Omental fat pad (tissue), 4 donors: ENCODE data around the gene CHCHD6. TPM values are rescaled to one million over a fixed set of nuclear protein-coding genes. Genes with fewer than 3 reads are reported as not detected.

ENCODE experiments used
- ATAC-seq: fragments of 150-250 bp; one replicate; pipeline ENCODE4 v1.9.1; 2016; ENCODE audit warnings: mild to moderate bottlenecking, moderate library complexity; ENCODE audit not compliant: low FRiP score
- DNase-seq: peaks from one replicate; pipeline ENCODE4 v3.0.0-alpha.2; 2019; ENCODE audit warnings: low spot score
- total RNA-seq, 4 donors: library from RNA; depleted of rRNA; stranded (reverse); fragments of >200 nt; gene quantifications; one replicate each; pipeline ENCODE4 v1.1.0, GENCODE V29; 2016
- TF ChIP-seq, protein P1 (sequence below), 3 donors: fragments of 450-650 bp; IDR thresholded peaks; one replicate each; pipeline ENCODE4 v1.5.1; 2016 to 2017; ENCODE audit warnings: antibody characterized with exemption in 3 of 3, mild to moderate bottlenecking in 3 of 3, moderate library complexity in 2 of 3

Gene CHCHD6
- total RNA-seq, 4 donors from 2014 or later, result 7.5 to 19.7 (median 11.5) TPM

GRCh38 chr3:126867863-126868200 is 163.8 kb downstream of the CHCHD6 start:
- no peak for ATAC-seq
- TF ChIP-seq, protein P1, sequence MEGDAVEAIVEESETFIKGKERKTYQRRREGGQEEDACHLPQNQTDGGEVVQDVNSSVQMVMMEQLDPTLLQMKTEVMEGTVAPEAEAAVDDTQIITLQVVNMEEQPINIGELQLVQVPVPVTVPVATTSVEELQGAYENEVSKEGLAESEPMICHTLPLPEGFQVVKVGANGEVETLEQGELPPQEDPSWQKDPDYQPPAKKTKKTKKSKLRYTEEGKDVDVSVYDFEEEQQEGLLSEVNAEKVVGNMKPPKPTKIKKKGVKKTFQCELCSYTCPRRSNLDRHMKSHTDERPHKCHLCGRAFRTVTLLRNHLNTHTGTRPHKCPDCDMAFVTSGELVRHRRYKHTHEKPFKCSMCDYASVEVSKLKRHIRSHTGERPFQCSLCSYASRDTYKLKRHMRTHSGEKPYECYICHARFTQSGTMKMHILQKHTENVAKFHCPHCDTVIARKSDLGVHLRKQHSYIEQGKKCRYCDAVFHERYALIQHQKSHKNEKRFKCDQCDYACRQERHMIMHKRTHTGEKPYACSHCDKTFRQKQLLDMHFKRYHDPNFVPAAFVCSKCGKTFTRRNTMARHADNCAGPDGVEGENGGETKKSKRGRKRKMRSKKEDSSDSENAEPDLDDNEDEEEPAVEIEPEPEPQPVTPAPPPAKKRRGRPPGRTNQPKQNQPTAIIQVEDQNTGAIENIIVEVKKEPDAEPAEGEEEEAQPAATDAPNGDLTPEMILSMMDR (IDR thresholded peaks at IDR 0.05), result no peak
- no peak for DNase-seq

GRCh38 chr3:126870608-126871210 is 166.7 kb downstream of the CHCHD6 start:
- DNase-seq, result no peak
- ATAC-seq, result no peak
- TF ChIP-seq, protein P1 (IDR thresholded peaks at IDR 0.05), result no peak

DNA sequence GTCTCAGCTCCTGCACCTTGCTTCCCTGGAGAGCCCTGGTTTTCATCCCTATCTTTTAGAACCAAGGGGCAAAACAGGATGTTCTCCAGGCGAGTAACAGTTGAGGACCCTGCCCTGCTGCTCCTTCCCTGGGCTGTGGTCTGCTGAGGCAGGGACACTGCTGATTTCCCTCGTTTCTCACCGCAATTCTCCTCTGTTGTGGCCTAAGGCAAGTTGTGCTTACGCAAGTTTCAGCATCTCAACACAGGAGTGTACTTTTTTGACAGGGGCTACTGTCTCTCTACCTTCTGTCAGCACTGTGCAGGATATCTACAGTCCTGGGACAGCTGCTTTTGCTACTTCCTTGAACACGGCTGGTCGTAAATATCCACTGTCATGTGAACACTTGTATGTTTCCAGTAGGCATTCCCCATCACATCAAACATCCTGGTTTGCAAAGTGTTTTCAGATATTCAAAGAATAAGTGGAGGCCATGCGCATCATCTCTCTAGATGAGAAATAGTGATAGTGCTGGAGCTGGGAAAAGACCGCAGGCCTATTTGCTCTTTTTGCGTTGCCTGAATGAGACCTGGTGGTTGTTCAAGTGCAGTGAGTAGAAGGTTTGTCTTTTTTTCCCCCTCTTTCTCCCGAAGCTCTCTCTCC is 168.8 kb downstream of the CHCHD6 start:
- TF ChIP-seq, protein P1 (IDR thresholded peaks at IDR 0.05), result no peak
- ATAC-seq (no peak), DNase-seq (no peak)

- DNase-seq (no peak), ATAC-seq (no peak)
- TF ChIP-seq, protein P1 (IDR thresholded peaks at IDR 0.05), result no peak
Observed at GRCh38 chr3:126873416-126873815, 169.4 kb downstream of the CHCHD6 start.

GRCh38 chr3:126878664-126879063 is 174.6 kb downstream of the CHCHD6 start:
- DNase-seq (no peak), ATAC-seq (no peak)
- TF ChIP-seq, protein P1 (IDR thresholded peaks at IDR 0.05), result no peak

- DNase-seq (no peak), ATAC-seq (no peak)
- TF ChIP-seq, protein P1 (IDR thresholded peaks at IDR 0.05), result no peak
Observed at GRCh38 chr3:126880901-126881300, 176.9 kb downstream of the CHCHD6 start.

DNA sequence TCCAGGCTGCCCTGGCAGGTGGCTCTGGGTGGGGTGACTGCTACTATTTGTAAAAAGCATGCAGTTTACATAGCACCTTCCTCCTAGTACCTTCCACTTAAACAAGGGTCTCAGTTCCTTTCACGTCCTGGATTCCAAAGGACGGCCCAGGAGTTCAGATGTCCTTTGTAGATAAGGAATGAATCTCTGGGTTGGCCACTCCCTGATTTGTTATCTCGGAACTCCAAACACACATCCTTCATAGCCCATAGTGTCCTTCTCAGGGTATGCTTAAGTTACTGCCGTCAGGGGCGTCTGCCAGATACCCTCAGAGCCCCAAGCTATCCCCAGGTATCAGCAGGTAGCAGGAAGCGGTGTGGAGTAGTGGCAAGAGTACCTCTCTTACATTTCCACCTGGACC is 177.8 kb downstream of the CHCHD6 start:
- ATAC-seq (no peak), DNase-seq (no peak)
- TF ChIP-seq, protein P1 (IDR thresholded peaks at IDR 0.05), result no peak
